Caco-2 (cell line): ENCODE results near the gene MLYCD. TPM values are rescaled to one million over a fixed set of nuclear protein-coding genes. Genes with fewer than 3 reads are reported as not detected.

Experiments used
- BruUV-seq: library from RNA; stranded (reverse); fragments of 400-500 nt; replicated peaks from 2 replicates; lab custom pipeline; 2021; lab: Mats Ljungman, UMichigan
- CTCF ChIA-PET: fragments of 300-600 bp; sonication (Branson Sonifier 250); formaldehyde crosslinking; loops from one replicate; lab custom pipeline; 2022; ENCODE audit warnings: antibody characterized with exemption; lab: Charles Lee
- POLR2A ChIA-PET: fragments of 300-600 bp; sonication (Branson Sonifier 250); formaldehyde crosslinking; loops from one replicate; lab custom pipeline; 2022; ENCODE audit warnings: antibody characterized with exemption; lab: Charles Lee
- DNase-seq, 2 experiments: peaks; one replicate each; pipeline versions ENCODE4 v3.0.0 to v3.0.0-alpha.2; 2020 to 2022
- H3K27me3 ChIP-seq: replicated peaks from 2 replicates; pipeline ENCODE4 v1.6.0; 2011; ENCODE audit warnings: low read length; ENCODE audit not compliant: control insufficient read depth, insufficient read depth
- H3K36me3 ChIP-seq: 2 replicates; pipeline ENCODE4 v1.5.1; 2011; ENCODE audit warnings: low read length; ENCODE audit not compliant: control insufficient read depth, insufficient read depth
- H3K4me1 ChIP-seq: fragments of 250-450 bp; sonication (Bioruptor Pico); 2 replicates; pipeline ENCODE4 v1.5.1; 2020; ENCODE audit warnings: mild to moderate bottlenecking
- H3K4me3 ChIP-seq: 2 replicates; pipeline ENCODE4 v1.5.1; 2011; ENCODE audit warnings: low read depth, mild to moderate bottlenecking, control low read depth, low read length
- H3K9me3 ChIP-seq: fragments of 250-450 bp; sonication (Bioruptor Pico); 2 replicates; pipeline ENCODE4 v1.5.1; 2020; ENCODE audit warnings: mild to moderate bottlenecking, moderate library complexity
- H3K27ac Mint-ChIP-seq: one replicate; pipeline ENCODE4 v1.8.0; 2022; ENCODE audit warnings: mixed read lengths; ENCODE audit not compliant: unreplicated experiment
- H3K27me3 Mint-ChIP-seq: one replicate; pipeline ENCODE4 v1.8.0; 2022; ENCODE audit warnings: mixed read lengths; ENCODE audit not compliant: insufficient read depth, unreplicated experiment
- H3K36me3 Mint-ChIP-seq: one replicate; pipeline ENCODE4 v1.8.0; 2022; ENCODE audit warnings: mild to moderate bottlenecking, mixed read lengths; ENCODE audit not compliant: insufficient read depth, unreplicated experiment
- H3K4me1 Mint-ChIP-seq: one replicate; pipeline ENCODE4 v1.8.0; 2022; ENCODE audit warnings: low read depth, mixed read lengths; ENCODE audit not compliant: unreplicated experiment
- H3K4me3 Mint-ChIP-seq: one replicate; pipeline ENCODE4 v1.8.0; 2022; ENCODE audit warnings: mild to moderate bottlenecking, moderate library complexity, mixed read lengths; ENCODE audit not compliant: unreplicated experiment
- H3K9me3 Mint-ChIP-seq: one replicate; pipeline ENCODE4 v1.8.0; 2022; ENCODE audit warnings: mixed read lengths; ENCODE audit not compliant: unreplicated experiment
- CTCF ChIP-seq, 2 experiments: fragments of 200-600 bp in 1 of 2; IDR thresholded peaks; 1 replicate in 1 of 2; 2 replicates in 1 of 2; pipeline versions ENCODE4 v1.5.1 to v1.8.0; 2011 to 2022; ENCODE audit warnings: antibody characterized with exemption in 1 of 2, control low read depth in 1 of 2, inconsistent platforms in 1 of 2, low read depth in 1 of 2, low read length in 1 of 2, mild to moderate bottlenecking in 1 of 2, moderate library complexity in 1 of 2; ENCODE audit not compliant: insufficient read depth in 1 of 2, severe bottlenecking in 1 of 2, unreplicated experiment in 1 of 2
- intact Hi-C: fragments of 100-400 bp; cut with micrococcal nuclease; formaldehyde crosslinking; loops from one replicate; pipeline ENCODE4 v1.10.0; 2022; ENCODE audit not compliant: unreplicated experiment
- total RNA-seq: library from RNA; stranded (reverse); gene quantifications from 2 replicates; pipeline ENCODE4 v1.2.3, GENCODE V29; 2022

The MLYCD gene
- total RNA-seq, 1 experiment from 2014 or later = 8.7 TPM

DNA sequence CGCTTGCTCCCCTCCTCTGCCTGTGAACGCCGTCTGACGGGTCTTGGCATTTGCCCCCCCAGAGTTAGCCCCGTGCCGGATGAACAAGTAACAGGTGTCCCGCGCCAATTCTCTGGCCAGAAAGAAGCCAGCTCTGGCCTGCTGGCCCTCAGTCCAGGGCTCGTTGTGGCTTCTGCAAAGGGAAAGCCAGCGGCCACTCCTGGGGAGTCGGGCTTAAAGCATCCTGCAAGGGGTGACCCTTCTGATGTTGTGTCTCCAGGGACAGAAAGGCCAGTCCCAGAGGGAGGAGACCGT, 35.7 kb downstream of the MLYCD start:
- POLR2A ChIA-PET = no interaction called here
- H3K36me3 Mint-ChIP-seq = peaks cover 30% of the 10 kb centered on the region
- intact Hi-C loops = no loop called here
- CTCF ChIA-PET = no interaction called here
- no peak for TF ChIP-seq CTCF (IDR thresholded peaks at IDR 0.05; ENCODE audit: insufficient read depth in 1 of 2, low read depth in 1 of 2, low read length in 1 of 2, severe bottlenecking in 1 of 2, unreplicated experiment in 1 of 2)
- no peak for DNase-seq
- H3K4me1 Mint-ChIP-seq = peaks cover 13% of the 10 kb centered on the region
- Histone ChIP-seq H3K4me3 (no peak overlapping the region), H3K9me3 (no peaks in the 10 kb centered on the region), H3K36me3 (no peaks in the 10 kb centered on the region), H3K27me3 (no peaks in the 10 kb centered on the region), H3K4me1 (peaks cover 8% of the 10 kb centered on the region)
- H3K27me3 Mint-ChIP-seq = no peaks in the 10 kb centered on the region
- no peak overlapping the region for H3K27ac Mint-ChIP-seq
- no peaks in the 10 kb centered on the region for H3K9me3 Mint-ChIP-seq
- no TSS peak for BruUV-seq
- H3K4me3 Mint-ChIP-seq = no peak overlapping the region

GRCh38 chr16:83935005-83935857, 36.3 kb downstream of the MLYCD start:
- H3K4me1 Mint-ChIP-seq = peaks cover 8% of the 10 kb centered on the region
- no peak for TF ChIP-seq CTCF (IDR thresholded peaks at IDR 0.05; ENCODE audit: insufficient read depth in 1 of 2, low read depth in 1 of 2, low read length in 1 of 2, severe bottlenecking in 1 of 2, unreplicated experiment in 1 of 2)
- no peaks in the 10 kb centered on the region for H3K27me3 Mint-ChIP-seq
- Histone ChIP-seq H3K36me3 (no peaks in the 10 kb centered on the region), H3K4me1 (peaks cover 2% of the 10 kb centered on the region), H3K4me3 (no peak overlapping the region), H3K9me3 (no peaks in the 10 kb centered on the region), H3K27me3 (no peaks in the 10 kb centered on the region)
- DNase-seq = no peak
- no peaks in the 10 kb centered on the region for H3K9me3 Mint-ChIP-seq
- CTCF ChIA-PET = interaction anchor here (0.6 kb wide), 1 partner anchor 155 kb away, joined by 3 read pairs; no protein-coding TSS in a partner anchor
- intact Hi-C loops = no loop called here
- BruUV-seq = no TSS peak
- POLR2A ChIA-PET = no interaction called here
- H3K27ac Mint-ChIP-seq = no peak overlapping the region
- H3K36me3 Mint-ChIP-seq = peaks cover 24% of the 10 kb centered on the region
- no peak overlapping the region for H3K4me3 Mint-ChIP-seq

DNA sequence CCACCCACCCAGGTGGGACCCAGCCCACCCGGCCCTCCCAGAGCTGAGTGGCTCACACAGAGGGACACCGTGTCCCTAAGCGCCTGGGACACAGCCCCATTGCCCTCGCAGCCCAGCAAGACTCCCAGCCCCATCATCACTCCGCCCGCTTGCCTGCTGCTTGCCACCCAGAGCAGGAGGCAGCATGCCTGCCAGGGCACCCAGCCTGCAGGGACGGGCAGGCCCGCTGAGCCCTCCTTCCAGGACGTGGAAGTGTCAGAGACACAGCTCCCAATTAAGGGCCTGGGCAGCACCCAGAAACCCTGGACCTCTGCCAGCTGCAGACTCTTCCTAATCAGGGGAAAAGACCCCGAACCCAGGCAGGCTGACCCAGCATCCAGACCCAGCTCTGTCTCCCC, 36.9 kb downstream of the MLYCD start:
- Mint-ChIP-seq H3K27ac (no peak overlapping the region), H3K4me1 (peaks cover 6% of the 10 kb centered on the region), H3K36me3 (peaks cover 21% of the 10 kb centered on the region), H3K4me3 (no peak overlapping the region), H3K27me3 (no peaks in the 10 kb centered on the region), H3K9me3 (no peaks in the 10 kb centered on the region)
- no peak for TF ChIP-seq CTCF (IDR thresholded peaks at IDR 0.05; ENCODE audit: insufficient read depth in 1 of 2, low read depth in 1 of 2, low read length in 1 of 2, severe bottlenecking in 1 of 2, unreplicated experiment in 1 of 2)
- no TSS peak for BruUV-seq
- ChIA-PET POLR2A (no interaction called here), CTCF (interaction anchor here (0.6 kb wide), 1 partner anchor 154 kb away, joined by 3 read pairs; no protein-coding TSS in a partner anchor)
- no peaks in the 10 kb centered on the region for H3K27me3 ChIP-seq
- intact Hi-C loops = no loop called here
- H3K36me3 ChIP-seq = no peaks in the 10 kb centered on the region
- H3K9me3 ChIP-seq = no peaks in the 10 kb centered on the region
- no peak overlapping the region for H3K4me3 ChIP-seq
- no peak for DNase-seq
- no peaks in the 10 kb centered on the region for H3K4me1 ChIP-seq
